Measurements from ENCODE around the gene RELN. TPM values are rescaled to one million over a fixed set of nuclear protein-coding genes. Genes with fewer than 3 reads are reported as not detected.
A peak's percentile ranks its signal among the peaks of the same experiment; 100 is the strongest.
"Not testable (repeated sequence)": the region's sequence is repeated elsewhere in the genome, so short reads cannot be mapped to it uniquely, and the experiment has no call there.

The RELN gene
- polyA plus RNA-seq, 1 donor: 5.0 TPM

- Histone ChIP-seq H3K9me3 (ENCODE audit: control insufficient read depth, low read depth, low read length) (no peaks in the 10 kb centered on the region), H3K4me1 (ENCODE audit: control insufficient read depth, insufficient read depth, low read length) (no peaks in the 10 kb centered on the region), H3K27me3 (ENCODE audit: control insufficient read depth, insufficient read depth, low read length) (no peaks in the 10 kb centered on the region), H3K27ac (ENCODE audit: low read length) (no peak overlapping the region), H3K4me3 (ENCODE audit: low read length) (no peak overlapping the region), H3K36me3 (ENCODE audit: control insufficient read depth, insufficient read depth, low read length) (no peaks in the 10 kb centered on the region)
- no peak for DNase-seq
- WGBS (ENCODE audit: insufficient coverage, low lambda C conversion rate): no CpG with 5 or more reads among the region's 1 CpG
These were observed 463.5 kb downstream of the RELN start for GRCh38 chr7:103525937-103526336.

GRCh38 chr7:103524042-103524907, 465.2 kb downstream of the RELN start:
- H3K27ac ChIP-seq (ENCODE audit: low read length): no peak overlapping the region
- DNase-seq: peak in 1 of 2 donors; percentile 13
- WGBS (ENCODE audit: insufficient coverage, low lambda C conversion rate): 42% methylated on average over 3 of the region's 9 CpGs
- no peaks in the 10 kb centered on the region for H3K9me3 ChIP-seq (ENCODE audit: control insufficient read depth, low read depth, low read length)
- no peaks in the 10 kb centered on the region for H3K36me3 ChIP-seq (ENCODE audit: control insufficient read depth, insufficient read depth, low read length)
- no peak overlapping the region for H3K4me3 ChIP-seq (ENCODE audit: low read length)
- H3K4me1 ChIP-seq (ENCODE audit: control insufficient read depth, insufficient read depth, low read length): no peaks in the 10 kb centered on the region
- H3K27me3 ChIP-seq (ENCODE audit: control insufficient read depth, insufficient read depth, low read length): no peaks in the 10 kb centered on the region

GRCh38 chr7:103521937-103522336, 467.5 kb downstream of the RELN start:
- no peak for DNase-seq
- Histone ChIP-seq H3K4me3 (ENCODE audit: low read length) (no peak overlapping the region), H3K27ac (ENCODE audit: low read length) (no peak overlapping the region), H3K36me3 (ENCODE audit: control insufficient read depth, insufficient read depth, low read length) (no peaks in the 10 kb centered on the region), H3K4me1 (ENCODE audit: control insufficient read depth, insufficient read depth, low read length) (no peaks in the 10 kb centered on the region), H3K9me3 (ENCODE audit: control insufficient read depth, low read depth, low read length) (no peaks in the 10 kb centered on the region), H3K27me3 (ENCODE audit: control insufficient read depth, insufficient read depth, low read length) (peaks cover 5% of the 10 kb centered on the region)
- WGBS (ENCODE audit: insufficient coverage, low lambda C conversion rate): no CpG with 5 or more reads among the region's 6 CpGs

GRCh38 chr7:103504505-103505135, 484.8 kb downstream of the RELN start:
- Histone ChIP-seq H3K27ac (ENCODE audit: low read length) (no peak overlapping the region), H3K36me3 (ENCODE audit: control insufficient read depth, insufficient read depth, low read length) (no peaks in the 10 kb centered on the region), H3K4me1 (ENCODE audit: control insufficient read depth, insufficient read depth, low read length) (no peaks in the 10 kb centered on the region), H3K27me3 (ENCODE audit: control insufficient read depth, insufficient read depth, low read length) (no peaks in the 10 kb centered on the region), H3K4me3 (ENCODE audit: low read length) (no peak overlapping the region), H3K9me3 (ENCODE audit: control insufficient read depth, low read depth, low read length) (no peaks in the 10 kb centered on the region)
- WGBS (ENCODE audit: insufficient coverage, low lambda C conversion rate): no CpG with 5 or more reads among the region's 13 CpGs
- DNase-seq: no peak

- Histone ChIP-seq H3K27ac (ENCODE audit: low read length) (no peak overlapping the region), H3K27me3 (ENCODE audit: control insufficient read depth, insufficient read depth, low read length) (no peaks in the 10 kb centered on the region), H3K36me3 (ENCODE audit: control insufficient read depth, insufficient read depth, low read length) (no peaks in the 10 kb centered on the region), H3K4me1 (ENCODE audit: control insufficient read depth, insufficient read depth, low read length) (no peaks in the 10 kb centered on the region), H3K4me3 (ENCODE audit: low read length) (no peak overlapping the region), H3K9me3 (ENCODE audit: control insufficient read depth, low read depth, low read length) (no peaks in the 10 kb centered on the region)
- WGBS (ENCODE audit: insufficient coverage, low lambda C conversion rate): no CpG with 5 or more reads among the region's 4 CpGs
- DNase-seq: no peak
These were observed 488.3 kb downstream of the RELN start for GRCh38 chr7:103501206-103501605.

- H3K27ac ChIP-seq (ENCODE audit: low read length): no peak overlapping the region
- no peaks in the 10 kb centered on the region for H3K4me1 ChIP-seq (ENCODE audit: control insufficient read depth, insufficient read depth, low read length)
- H3K9me3 ChIP-seq (ENCODE audit: control insufficient read depth, low read depth, low read length): no peaks in the 10 kb centered on the region
- H3K4me3 ChIP-seq (ENCODE audit: low read length): no peak overlapping the region
- WGBS (ENCODE audit: insufficient coverage, low lambda C conversion rate): no CpG with 5 or more reads among the region's 1 CpG
- DNase-seq: no peak
- no peaks in the 10 kb centered on the region for H3K36me3 ChIP-seq (ENCODE audit: control insufficient read depth, insufficient read depth, low read length)
- no peaks in the 10 kb centered on the region for H3K27me3 ChIP-seq (ENCODE audit: control insufficient read depth, insufficient read depth, low read length)
These were observed 489.5 kb downstream of the RELN start for GRCh38 chr7:103499976-103500375.

- DNase-seq: peak in 1 of 2 donors; percentile 16
- H3K9me3 ChIP-seq (ENCODE audit: control insufficient read depth, low read depth, low read length): no peaks in the 10 kb centered on the region
- H3K4me3 ChIP-seq (ENCODE audit: low read length): no peak overlapping the region
- no peaks in the 10 kb centered on the region for H3K4me1 ChIP-seq (ENCODE audit: control insufficient read depth, insufficient read depth, low read length)
- 30% methylated on average over 2 of the region's 4 CpGs for WGBS (ENCODE audit: insufficient coverage, low lambda C conversion rate)
- no peaks in the 10 kb centered on the region for H3K27me3 ChIP-seq (ENCODE audit: control insufficient read depth, insufficient read depth, low read length)
- H3K27ac ChIP-seq (ENCODE audit: low read length): no peak overlapping the region
- H3K36me3 ChIP-seq (ENCODE audit: control insufficient read depth, insufficient read depth, low read length): no peaks in the 10 kb centered on the region
These were observed 502.0 kb downstream of the RELN start for GRCh38 chr7:103487419-103487818.

- H3K9me3 ChIP-seq (ENCODE audit: control insufficient read depth, low read depth, low read length); H3K4me3 ChIP-seq (ENCODE audit: low read length); H3K36me3 ChIP-seq (ENCODE audit: control insufficient read depth, insufficient read depth, low read length); H3K4me1 ChIP-seq (ENCODE audit: control insufficient read depth, insufficient read depth, low read length); DNase-seq; H3K27me3 ChIP-seq (ENCODE audit: control insufficient read depth, insufficient read depth, low read length); H3K27ac ChIP-seq (ENCODE audit: low read length): not testable (repeated sequence)
- 100% methylated on average over 1 of the region's 3 CpGs for WGBS (ENCODE audit: insufficient coverage, low lambda C conversion rate)
These were observed 502.6 kb downstream of the RELN start for GRCh38 chr7:103486873-103487272.

- Histone ChIP-seq H3K4me1 (ENCODE audit: control insufficient read depth, insufficient read depth, low read length) (no peaks in the 10 kb centered on the region), H3K9me3 (ENCODE audit: control insufficient read depth, low read depth, low read length) (no peaks in the 10 kb centered on the region)
- no CpG with 5 or more reads among the region's 2 CpGs for WGBS (ENCODE audit: insufficient coverage, low lambda C conversion rate)
These were observed 508.7 kb downstream of the RELN start for GRCh38 chr7:103480771-103481170.

GRCh38 chr7:103474956-103475355, 514.5 kb downstream of the RELN start:
- H3K27me3 ChIP-seq (ENCODE audit: control insufficient read depth, insufficient read depth, low read length): no peaks in the 10 kb centered on the region
- no peaks in the 10 kb centered on the region for H3K4me1 ChIP-seq (ENCODE audit: control insufficient read depth, insufficient read depth, low read length)
- H3K36me3 ChIP-seq (ENCODE audit: control insufficient read depth, insufficient read depth, low read length): no peaks in the 10 kb centered on the region
- H3K27ac ChIP-seq (ENCODE audit: low read length): no peak overlapping the region
- no peaks in the 10 kb centered on the region for H3K9me3 ChIP-seq (ENCODE audit: control insufficient read depth, low read depth, low read length)
- no peak overlapping the region for H3K4me3 ChIP-seq (ENCODE audit: low read length)
- WGBS (ENCODE audit: insufficient coverage, low lambda C conversion rate): 16% methylated on average over 4 of the region's 5 CpGs
- DNase-seq: no peak

More at GRCh38 chr7:103480771-103481170, 508.7 kb downstream of the RELN start:
- no peak for DNase-seq
- Histone ChIP-seq H3K27ac (ENCODE audit: low read length) (no peak overlapping the region), H3K27me3 (ENCODE audit: control insufficient read depth, insufficient read depth, low read length) (no peaks in the 10 kb centered on the region), H3K4me3 (ENCODE audit: low read length) (no peak overlapping the region), H3K36me3 (ENCODE audit: control insufficient read depth, insufficient read depth, low read length) (no peaks in the 10 kb centered on the region)
